Measurements from ENCODE around the gene DGKD. TPM values are rescaled to one million over a fixed set of nuclear protein-coding genes. Genes with fewer than 3 reads are reported as not detected.

DGKD gene
- total RNA-seq, 1 donor = 16.0 TPM

DNA sequence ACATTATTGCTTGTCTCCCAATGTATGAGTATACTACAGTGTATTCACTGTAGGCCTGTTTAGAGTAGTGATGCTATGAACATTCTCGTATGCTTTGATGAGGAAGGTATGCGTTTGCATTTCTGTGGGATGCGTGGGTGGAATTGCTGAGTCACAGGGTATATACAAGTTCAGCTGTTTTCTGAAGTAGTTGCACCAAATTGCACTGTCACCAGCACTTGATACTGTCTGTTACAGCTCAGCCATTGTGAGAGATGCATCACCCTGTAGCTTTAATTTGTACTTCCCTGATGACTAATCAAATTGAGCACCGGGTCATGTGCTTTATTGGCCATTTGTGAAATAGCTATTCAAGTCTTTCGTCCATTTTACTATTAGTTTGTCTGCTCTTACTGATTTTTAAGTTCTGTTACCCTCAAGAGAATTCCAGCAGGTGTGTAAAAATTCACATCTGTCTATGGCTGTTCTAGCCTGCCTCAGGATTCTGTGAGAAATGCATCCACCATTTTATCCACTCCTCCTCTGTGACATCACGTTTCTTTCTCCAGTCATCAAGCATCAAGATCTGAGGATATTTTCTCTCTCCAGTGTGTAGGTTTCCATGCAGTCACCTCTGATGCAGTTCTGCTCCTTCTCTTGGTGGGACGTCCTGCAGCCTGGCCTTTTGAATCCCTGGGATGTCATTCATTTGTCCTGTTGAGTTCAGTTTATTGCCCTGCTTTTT lies 72.5 kb downstream of the DGKD start:
- peak; percentile 69 for DNase-seq (ENCODE audit: low read depth)
- TF ChIP-seq, protein P1, sequence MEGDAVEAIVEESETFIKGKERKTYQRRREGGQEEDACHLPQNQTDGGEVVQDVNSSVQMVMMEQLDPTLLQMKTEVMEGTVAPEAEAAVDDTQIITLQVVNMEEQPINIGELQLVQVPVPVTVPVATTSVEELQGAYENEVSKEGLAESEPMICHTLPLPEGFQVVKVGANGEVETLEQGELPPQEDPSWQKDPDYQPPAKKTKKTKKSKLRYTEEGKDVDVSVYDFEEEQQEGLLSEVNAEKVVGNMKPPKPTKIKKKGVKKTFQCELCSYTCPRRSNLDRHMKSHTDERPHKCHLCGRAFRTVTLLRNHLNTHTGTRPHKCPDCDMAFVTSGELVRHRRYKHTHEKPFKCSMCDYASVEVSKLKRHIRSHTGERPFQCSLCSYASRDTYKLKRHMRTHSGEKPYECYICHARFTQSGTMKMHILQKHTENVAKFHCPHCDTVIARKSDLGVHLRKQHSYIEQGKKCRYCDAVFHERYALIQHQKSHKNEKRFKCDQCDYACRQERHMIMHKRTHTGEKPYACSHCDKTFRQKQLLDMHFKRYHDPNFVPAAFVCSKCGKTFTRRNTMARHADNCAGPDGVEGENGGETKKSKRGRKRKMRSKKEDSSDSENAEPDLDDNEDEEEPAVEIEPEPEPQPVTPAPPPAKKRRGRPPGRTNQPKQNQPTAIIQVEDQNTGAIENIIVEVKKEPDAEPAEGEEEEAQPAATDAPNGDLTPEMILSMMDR (IDR thresholded peaks at IDR 0.05; ENCODE audit: insufficient read depth, low read depth, low read length) = no peak
- H3K4me3 ChIP-seq (ENCODE audit: low read depth, low read length) = no peak overlapping the region

DNA sequence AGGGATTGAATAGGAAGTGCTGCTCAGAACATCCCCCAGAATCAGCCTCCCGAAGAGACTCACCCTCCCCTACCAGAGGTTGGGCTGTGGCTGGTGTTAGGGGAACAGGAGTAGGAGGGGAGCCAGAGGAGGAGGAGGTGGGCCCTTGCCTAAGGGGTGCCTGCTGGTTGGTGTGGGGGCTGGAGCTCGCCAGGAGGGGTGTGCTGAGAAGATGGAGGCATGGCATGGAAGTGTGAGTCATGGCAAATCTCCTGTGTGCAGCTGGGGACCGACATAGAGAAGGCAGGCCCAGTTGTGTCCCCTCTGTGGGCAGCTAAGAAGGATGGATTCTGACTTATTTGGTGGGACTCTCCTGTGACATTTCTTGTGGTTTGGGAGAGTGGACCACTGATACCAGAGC lies 73.7 kb downstream of the DGKD start:
- H3K4me3 ChIP-seq (ENCODE audit: low read depth, low read length) = no peak overlapping the region
- TF ChIP-seq, protein P1 (IDR thresholded peaks at IDR 0.05; ENCODE audit: insufficient read depth, low read depth, low read length) = no peak
- no peak for DNase-seq (ENCODE audit: low read depth)

DNA sequence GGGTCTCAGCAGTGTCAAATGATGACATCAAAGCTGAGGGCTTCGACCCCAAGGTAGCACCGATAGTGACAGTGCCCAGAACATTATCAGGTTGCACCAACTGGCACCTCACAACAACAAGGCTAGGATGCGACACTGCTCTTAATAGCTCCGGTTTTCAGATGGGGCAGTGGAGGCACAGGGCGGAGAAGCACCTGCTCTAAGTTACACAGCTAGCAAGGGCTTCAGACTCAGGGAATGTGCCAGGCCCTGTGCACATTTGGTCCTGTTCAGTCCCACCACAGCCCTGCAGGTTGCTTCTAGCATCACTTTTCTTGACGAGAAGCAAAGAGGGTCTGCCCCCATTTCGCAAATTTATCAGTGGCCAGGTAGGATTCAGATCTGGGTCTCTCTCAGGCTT lies 74.1 kb downstream of the DGKD start:
- TF ChIP-seq, protein P1 (IDR thresholded peaks at IDR 0.05; ENCODE audit: insufficient read depth, low read depth, low read length) = no peak
- no peak for DNase-seq (ENCODE audit: low read depth)
- H3K4me3 ChIP-seq (ENCODE audit: low read depth, low read length) = no peak overlapping the region

- no peak overlapping the region for H3K4me3 ChIP-seq (ENCODE audit: low read depth, low read length)
- peak; percentile 28 for DNase-seq (ENCODE audit: low read depth)
- TF ChIP-seq, protein P1 (IDR thresholded peaks at IDR 0.05; ENCODE audit: insufficient read depth, low read depth, low read length) = no peak
These were observed 75.0 kb downstream of the DGKD start for GRCh38 chr2:233429175-233429897.

- TF ChIP-seq, protein P1 (IDR thresholded peaks at IDR 0.05; ENCODE audit: insufficient read depth, low read depth, low read length) = no peak
- DNase-seq (ENCODE audit: low read depth) = peak; percentile 93
- H3K4me3 ChIP-seq (ENCODE audit: low read depth, low read length) = no peak overlapping the region
These were observed 75.8 kb downstream of the DGKD start for GRCh38 chr2:233430081-233430480.

DNA sequence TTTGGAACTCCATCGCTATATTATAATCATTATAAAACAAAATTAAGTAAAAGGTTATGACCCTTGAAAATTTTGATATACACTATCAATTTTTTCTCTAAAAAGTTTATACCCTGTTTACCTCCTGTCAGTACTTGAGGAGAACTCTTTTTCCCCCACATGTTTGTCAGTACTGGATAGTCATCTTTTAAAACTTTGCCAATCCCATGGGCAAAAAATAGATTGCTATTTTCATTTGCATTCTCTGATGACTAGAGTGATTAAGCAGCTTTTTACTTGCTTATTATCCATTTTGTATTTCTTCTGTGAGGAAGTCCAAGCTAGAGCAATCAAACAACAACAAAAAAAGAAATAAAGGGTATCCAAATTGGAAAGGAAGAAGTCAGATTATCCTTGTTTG lies 76.4 kb downstream of the DGKD start:
- DNase-seq (ENCODE audit: low read depth) = no peak
- TF ChIP-seq, protein P1 (IDR thresholded peaks at IDR 0.05; ENCODE audit: insufficient read depth, low read depth, low read length) = no peak
- no peak overlapping the region for H3K4me3 ChIP-seq (ENCODE audit: low read depth, low read length)
